GM18951 (cell line): ENCODE measurements around the gene NUP133.
"Not testable (repeated sequence)": the region's sequence is repeated elsewhere in the genome, so short reads cannot be mapped to it uniquely, and the experiment has no call there.

Experiments
- POLR2A ChIP-seq: IDR thresholded peaks from 4 replicates; pipeline ENCODE4 v1.6.1; 2011; ENCODE audit warnings: mild to moderate bottlenecking; ENCODE audit not compliant: insufficient read length, insufficient read depth; ENCODE audit errors: extremely low read depth
- in situ Hi-C: fragments of 300-500 bp; cut with MboI; formaldehyde crosslinking; loops from one replicate; pipeline ENCODE4 v1.12.0; 2022; ENCODE audit warnings: low sequenced_read_pairs, mixed read lengths, inconsistent platforms; ENCODE audit not compliant: unreplicated experiment

NUP133 gene

GRCh38 chr1:229432905-229433304 lies 75.2 kb downstream of the NUP133 start:
- in situ Hi-C loops = no loop called here
- no peak for TF ChIP-seq POLR2A

- no peak for TF ChIP-seq POLR2A
- in situ Hi-C loops = no loop called here
These were observed 76.1 kb downstream of the NUP133 start for GRCh38 chr1:229432116-229432461.

- TF ChIP-seq POLR2A = no peak
- in situ Hi-C loops = no loop called here
These were observed 76.6 kb downstream of the NUP133 start for GRCh38 chr1:229431284-229432115.

- in situ Hi-C loops = no loop called here
- no peak for TF ChIP-seq POLR2A
These were observed 77.3 kb downstream of the NUP133 start for GRCh38 chr1:229430761-229431283.

GRCh38 chr1:229428256-229428655 lies 79.9 kb downstream of the NUP133 start:
- in situ Hi-C loops = no loop called here
- TF ChIP-seq POLR2A = no peak

GRCh38 chr1:229427572-229427971 lies 80.6 kb downstream of the NUP133 start:
- in situ Hi-C loops = no loop called here
- TF ChIP-seq POLR2A = no peak

GRCh38 chr1:229425564-229426159 lies 82.5 kb downstream of the NUP133 start:
- TF ChIP-seq POLR2A = no peak
- in situ Hi-C loops = no loop called here

- no peak for TF ChIP-seq POLR2A
- in situ Hi-C loops = no loop called here
These were observed 87.4 kb downstream of the NUP133 start for GRCh38 chr1:229420765-229421164.

- in situ Hi-C loops = no loop called here
- no peak for TF ChIP-seq POLR2A
These were observed 87.9 kb downstream of the NUP133 start for GRCh38 chr1:229420224-229420623.

- in situ Hi-C loops = not testable (repeated sequence)
These were observed 89.6 kb downstream of the NUP133 start for GRCh38 chr1:229418586-229418985.

- in situ Hi-C loops = not testable (repeated sequence)
These were observed 95.3 kb downstream of the NUP133 start for GRCh38 chr1:229412810-229413209.

GRCh38 chr1:229412056-229412455 lies 96.1 kb downstream of the NUP133 start:
- in situ Hi-C loops = no loop called here
- TF ChIP-seq POLR2A = no peak

GRCh38 chr1:229411434-229412055 lies 96.6 kb downstream of the NUP133 start:
- TF ChIP-seq POLR2A = no peak
- in situ Hi-C loops = no loop called here
